ENCODE data around the gene IGHMBP2. TPM values are rescaled to one million over a fixed set of nuclear protein-coding genes. Genes with fewer than 3 reads are reported as not detected.

IGHMBP2 gene
- total RNA-seq, 2 experiments from 2014 or later: 21.1 to 24.9 TPM

- Mint-ChIP-seq H3K27ac (no peak overlapping the region), H3K4me1 (ENCODE audit: low read depth) (peaks cover 14% of the 10 kb centered on the region), H3K27me3 (no peaks in the 10 kb centered on the region), H3K36me3 (ENCODE audit: low read depth) (no peaks in the 10 kb centered on the region), H3K4me3 (no peak overlapping the region), H3K9me3 (no peaks in the 10 kb centered on the region)
- intact Hi-C loops (cut with micrococcal nuclease): no loop called here
- TF ChIP-seq CTCF (IDR thresholded peaks at IDR 0.05): no peak
- ChIA-PET CTCF (no interaction called here), POLR2A (no interaction called here)
- no peak for ATAC-seq
- no peak for DNase-seq
Measured at GRCh38 chr11:68961245-68961644, 57.6 kb downstream of the IGHMBP2 start.

- Mint-ChIP-seq H3K36me3 (ENCODE audit: low read depth) (no peaks in the 10 kb centered on the region), H3K4me1 (ENCODE audit: low read depth) (peaks cover 14% of the 10 kb centered on the region), H3K9me3 (no peaks in the 10 kb centered on the region), H3K27ac (peak overlapping the region; percentile 75), H3K27me3 (no peaks in the 10 kb centered on the region), H3K4me3 (peak overlapping the region; percentile 30)
- peak; percentile 24 for DNase-seq
- ChIA-PET CTCF (no interaction called here), POLR2A (no interaction called here)
- ATAC-seq: peak; percentile 64
- intact Hi-C loops (cut with micrococcal nuclease): no loop called here
- TF ChIP-seq CTCF (IDR thresholded peaks at IDR 0.05): no peak
Measured at GRCh38 chr11:68962527-68963250, 59.0 kb downstream of the IGHMBP2 start.

GRCh38 chr11:68963779-68964178 is 60.1 kb downstream of the IGHMBP2 start:
- no peak for ATAC-seq
- Mint-ChIP-seq H3K4me1 (ENCODE audit: low read depth) (peaks cover 14% of the 10 kb centered on the region), H3K36me3 (ENCODE audit: low read depth) (no peaks in the 10 kb centered on the region), H3K27ac (no peak overlapping the region), H3K27me3 (peaks cover 2% of the 10 kb centered on the region), H3K4me3 (no peak overlapping the region), H3K9me3 (no peaks in the 10 kb centered on the region)
- no peak for TF ChIP-seq CTCF (IDR thresholded peaks at IDR 0.05)
- DNase-seq: no peak
- ChIA-PET POLR2A (no interaction called here), CTCF (no interaction called here)
- intact Hi-C loops (cut with micrococcal nuclease): no loop called here

GRCh38 chr11:68965901-68966853 is 62.5 kb downstream of the IGHMBP2 start:
- intact Hi-C loops (cut with micrococcal nuclease): no loop called here
- peaks cover 2% of the 10 kb centered on the region for H3K27me3 Mint-ChIP-seq
- TF ChIP-seq CTCF (IDR thresholded peaks at IDR 0.05): no peak
- ChIA-PET CTCF (no interaction called here), POLR2A (interaction anchor here (1.0 kb wide), 1 partner anchor 17 kb away, joined by 3 read pairs; no protein-coding TSS in a partner anchor)
- ATAC-seq: no peak
- H3K27ac Mint-ChIP-seq: peak overlapping the region; percentile 1
- H3K4me3 Mint-ChIP-seq: no peak overlapping the region
- peaks cover 14% of the 10 kb centered on the region for H3K4me1 Mint-ChIP-seq (ENCODE audit: low read depth)
- H3K36me3 Mint-ChIP-seq (ENCODE audit: low read depth): no peaks in the 10 kb centered on the region
- DNase-seq: no peak
- H3K9me3 Mint-ChIP-seq: no peaks in the 10 kb centered on the region
